ENCODE results near the gene TPCN1. TPM values are rescaled to one million over a fixed set of nuclear protein-coding genes. Genes with fewer than 3 reads are reported as not detected.

Gene TPCN1
- total RNA-seq, 1 experiment from 2014 or later, result 32.7 TPM

DNA sequence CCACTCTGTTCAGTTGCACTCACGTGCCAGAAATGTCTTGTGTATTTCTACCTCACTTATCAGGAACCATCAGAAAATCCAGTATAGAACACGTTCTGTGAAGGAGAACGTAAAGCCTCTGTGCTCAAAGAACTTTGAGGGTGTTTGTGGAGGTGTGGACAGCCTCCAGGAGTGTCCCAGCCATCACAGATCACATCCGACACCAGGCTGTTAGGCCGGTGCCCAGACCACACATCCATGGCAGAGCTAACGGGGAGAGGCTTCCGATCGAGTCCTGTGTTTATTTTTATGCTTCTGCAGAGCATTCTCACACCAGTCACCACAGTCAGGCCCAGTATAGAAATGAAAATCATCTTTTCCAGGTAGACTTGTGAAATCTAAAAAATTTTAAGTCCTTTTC is 53.6 kb downstream of the TPCN1 start:
- no peak for ATAC-seq
- Mint-ChIP-seq H3K27ac (peak overlapping the region; percentile 60), H3K4me1 (no peaks in the 10 kb centered on the region), H3K36me3 (peaks cover 14% of the 10 kb centered on the region), H3K9me3 (no peaks in the 10 kb centered on the region), H3K4me3 (no peak overlapping the region), H3K27me3 (ENCODE audit: low read depth) (no peaks in the 10 kb centered on the region)
- ChIA-PET POLR2A (no interaction called here), CTCF (interaction anchor here (1.2 kb wide), 1 partner anchor 151 kb away, joined by 3 read pairs; no protein-coding TSS in a partner anchor)
- no peak for DNase-seq (ENCODE audit: low spot score)
- TF ChIP-seq ZBTB21 (CRISPR knock-in tag; IDR thresholded peaks at IDR 0.05; ENCODE audit: borderline replicate concordance) (no peak), EMX1 (CRISPR knock-in tag; IDR thresholded peaks at IDR 0.05) (no peak), ZNF416 (CRISPR knock-in tag; IDR thresholded peaks at IDR 0.05) (no peak), FOXJ3 (CRISPR knock-in tag; IDR thresholded peaks at IDR 0.05; ENCODE audit: borderline replicate concordance) (no peak), JAZF1 (CRISPR knock-in tag; IDR thresholded peaks at IDR 0.05) (no peak), ELF4 (CRISPR knock-in tag; IDR thresholded peaks at IDR 0.05; ENCODE audit: low read depth) (no peak), NR2C2 (CRISPR knock-in tag; IDR thresholded peaks at IDR 0.05) (no peak)
- TF ChIP-seq, protein P1, sequence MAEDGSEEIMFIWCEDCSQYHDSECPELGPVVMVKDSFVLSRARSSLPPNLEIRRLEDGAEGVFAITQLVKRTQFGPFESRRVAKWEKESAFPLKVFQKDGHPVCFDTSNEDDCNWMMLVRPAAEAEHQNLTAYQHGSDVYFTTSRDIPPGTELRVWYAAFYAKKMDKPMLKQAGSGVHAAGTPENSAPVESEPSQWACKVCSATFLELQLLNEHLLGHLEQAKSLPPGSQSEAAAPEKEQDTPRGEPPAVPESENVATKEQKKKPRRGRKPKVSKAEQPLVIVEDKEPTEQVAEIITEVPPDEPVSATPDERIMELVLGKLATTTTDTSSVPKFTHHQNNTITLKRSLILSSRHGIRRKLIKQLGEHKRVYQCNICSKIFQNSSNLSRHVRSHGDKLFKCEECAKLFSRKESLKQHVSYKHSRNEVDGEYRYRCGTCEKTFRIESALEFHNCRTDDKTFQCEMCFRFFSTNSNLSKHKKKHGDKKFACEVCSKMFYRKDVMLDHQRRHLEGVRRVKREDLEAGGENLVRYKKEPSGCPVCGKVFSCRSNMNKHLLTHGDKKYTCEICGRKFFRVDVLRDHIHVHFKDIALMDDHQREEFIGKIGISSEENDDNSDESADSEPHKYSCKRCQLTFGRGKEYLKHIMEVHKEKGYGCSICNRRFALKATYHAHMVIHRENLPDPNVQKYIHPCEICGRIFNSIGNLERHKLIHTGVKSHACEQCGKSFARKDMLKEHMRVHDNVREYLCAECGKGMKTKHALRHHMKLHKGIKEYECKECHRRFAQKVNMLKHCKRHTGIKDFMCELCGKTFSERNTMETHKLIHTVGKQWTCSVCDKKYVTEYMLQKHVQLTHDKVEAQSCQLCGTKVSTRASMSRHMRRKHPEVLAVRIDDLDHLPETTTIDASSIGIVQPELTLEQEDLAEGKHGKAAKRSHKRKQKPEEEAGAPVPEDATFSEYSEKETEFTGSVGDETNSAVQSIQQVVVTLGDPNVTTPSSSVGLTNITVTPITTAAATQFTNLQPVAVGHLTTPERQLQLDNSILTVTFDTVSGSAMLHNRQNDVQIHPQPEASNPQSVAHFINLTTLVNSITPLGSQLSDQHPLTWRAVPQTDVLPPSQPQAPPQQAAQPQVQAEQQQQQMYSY (CRISPR knock-in tag; IDR thresholded peaks at IDR 0.05), result no peak
- TF ChIP-seq, protein P2, sequence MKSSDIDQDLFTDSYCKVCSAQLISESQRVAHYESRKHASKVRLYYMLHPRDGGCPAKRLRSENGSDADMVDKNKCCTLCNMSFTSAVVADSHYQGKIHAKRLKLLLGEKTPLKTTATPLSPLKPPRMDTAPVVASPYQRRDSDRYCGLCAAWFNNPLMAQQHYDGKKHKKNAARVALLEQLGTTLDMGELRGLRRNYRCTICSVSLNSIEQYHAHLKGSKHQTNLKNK (CRISPR knock-in tag; IDR thresholded peaks at IDR 0.05), result no peak
- TF ChIP-seq, protein P3, sequence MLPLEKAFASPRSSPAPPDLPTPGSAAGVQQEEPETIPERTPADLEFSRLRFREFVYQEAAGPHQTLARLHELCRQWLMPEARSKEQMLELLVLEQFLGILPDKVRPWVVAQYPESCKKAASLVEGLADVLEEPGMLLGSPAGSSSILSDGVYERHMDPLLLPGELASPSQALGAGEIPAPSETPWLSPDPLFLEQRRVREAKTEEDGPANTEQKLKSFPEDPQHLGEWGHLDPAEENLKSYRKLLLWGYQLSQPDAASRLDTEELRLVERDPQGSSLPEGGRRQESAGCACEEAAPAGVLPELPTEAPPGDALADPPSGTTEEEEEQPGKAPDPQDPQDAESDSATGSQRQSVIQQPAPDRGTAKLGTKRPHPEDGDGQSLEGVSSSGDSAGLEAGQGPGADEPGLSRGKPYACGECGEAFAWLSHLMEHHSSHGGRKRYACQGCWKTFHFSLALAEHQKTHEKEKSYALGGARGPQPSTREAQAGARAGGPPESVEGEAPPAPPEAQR (CRISPR knock-in tag; IDR thresholded peaks at IDR 0.05), result no peak
- TF ChIP-seq, protein P4, sequence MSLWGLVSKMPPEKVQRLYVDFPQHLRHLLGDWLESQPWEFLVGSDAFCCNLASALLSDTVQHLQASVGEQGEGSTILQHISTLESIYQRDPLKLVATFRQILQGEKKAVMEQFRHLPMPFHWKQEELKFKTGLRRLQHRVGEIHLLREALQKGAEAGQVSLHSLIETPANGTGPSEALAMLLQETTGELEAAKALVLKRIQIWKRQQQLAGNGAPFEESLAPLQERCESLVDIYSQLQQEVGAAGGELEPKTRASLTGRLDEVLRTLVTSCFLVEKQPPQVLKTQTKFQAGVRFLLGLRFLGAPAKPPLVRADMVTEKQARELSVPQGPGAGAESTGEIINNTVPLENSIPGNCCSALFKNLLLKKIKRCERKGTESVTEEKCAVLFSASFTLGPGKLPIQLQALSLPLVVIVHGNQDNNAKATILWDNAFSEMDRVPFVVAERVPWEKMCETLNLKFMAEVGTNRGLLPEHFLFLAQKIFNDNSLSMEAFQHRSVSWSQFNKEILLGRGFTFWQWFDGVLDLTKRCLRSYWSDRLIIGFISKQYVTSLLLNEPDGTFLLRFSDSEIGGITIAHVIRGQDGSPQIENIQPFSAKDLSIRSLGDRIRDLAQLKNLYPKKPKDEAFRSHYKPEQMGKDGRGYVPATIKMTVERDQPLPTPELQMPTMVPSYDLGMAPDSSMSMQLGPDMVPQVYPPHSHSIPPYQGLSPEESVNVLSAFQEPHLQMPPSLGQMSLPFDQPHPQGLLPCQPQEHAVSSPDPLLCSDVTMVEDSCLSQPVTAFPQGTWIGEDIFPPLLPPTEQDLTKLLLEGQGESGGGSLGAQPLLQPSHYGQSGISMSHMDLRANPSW (CRISPR knock-in tag; conservative IDR thresholded peaks at IDR 0.05; ENCODE audit: low read depth), result no peak

DNA sequence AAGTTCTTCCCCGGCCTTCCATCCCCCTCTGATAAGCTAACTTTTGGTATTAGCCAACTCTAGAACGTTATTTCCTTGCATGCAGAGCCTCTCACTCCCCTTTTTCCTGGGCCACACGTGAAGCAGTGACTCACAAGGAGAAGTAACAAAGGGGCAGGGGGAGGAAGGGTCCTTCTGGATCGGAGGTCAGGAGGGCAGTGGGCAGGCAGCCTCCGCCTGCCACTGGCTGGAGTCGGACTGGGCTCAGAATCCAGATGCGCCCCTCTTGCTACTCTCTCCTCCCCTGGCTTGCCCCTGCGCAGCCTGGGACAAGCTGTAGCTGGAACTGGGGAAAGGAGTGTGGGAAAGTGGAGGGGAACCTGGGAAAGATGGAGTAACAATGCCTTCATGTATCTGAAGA is 55.0 kb downstream of the TPCN1 start:
- ATAC-seq, result no peak
- Mint-ChIP-seq H3K36me3 (peaks cover 13% of the 10 kb centered on the region), H3K4me1 (no peaks in the 10 kb centered on the region), H3K27me3 (ENCODE audit: low read depth) (no peaks in the 10 kb centered on the region), H3K4me3 (no peak overlapping the region), H3K9me3 (no peaks in the 10 kb centered on the region), H3K27ac (0 out of 2 replicates have a peak overlapping the region, but pooled peaks have one; percentile 65)
- CTCF ChIA-PET, result no interaction called here
- DNase-seq (ENCODE audit: low spot score), result no peak
- TF ChIP-seq, protein P5, sequence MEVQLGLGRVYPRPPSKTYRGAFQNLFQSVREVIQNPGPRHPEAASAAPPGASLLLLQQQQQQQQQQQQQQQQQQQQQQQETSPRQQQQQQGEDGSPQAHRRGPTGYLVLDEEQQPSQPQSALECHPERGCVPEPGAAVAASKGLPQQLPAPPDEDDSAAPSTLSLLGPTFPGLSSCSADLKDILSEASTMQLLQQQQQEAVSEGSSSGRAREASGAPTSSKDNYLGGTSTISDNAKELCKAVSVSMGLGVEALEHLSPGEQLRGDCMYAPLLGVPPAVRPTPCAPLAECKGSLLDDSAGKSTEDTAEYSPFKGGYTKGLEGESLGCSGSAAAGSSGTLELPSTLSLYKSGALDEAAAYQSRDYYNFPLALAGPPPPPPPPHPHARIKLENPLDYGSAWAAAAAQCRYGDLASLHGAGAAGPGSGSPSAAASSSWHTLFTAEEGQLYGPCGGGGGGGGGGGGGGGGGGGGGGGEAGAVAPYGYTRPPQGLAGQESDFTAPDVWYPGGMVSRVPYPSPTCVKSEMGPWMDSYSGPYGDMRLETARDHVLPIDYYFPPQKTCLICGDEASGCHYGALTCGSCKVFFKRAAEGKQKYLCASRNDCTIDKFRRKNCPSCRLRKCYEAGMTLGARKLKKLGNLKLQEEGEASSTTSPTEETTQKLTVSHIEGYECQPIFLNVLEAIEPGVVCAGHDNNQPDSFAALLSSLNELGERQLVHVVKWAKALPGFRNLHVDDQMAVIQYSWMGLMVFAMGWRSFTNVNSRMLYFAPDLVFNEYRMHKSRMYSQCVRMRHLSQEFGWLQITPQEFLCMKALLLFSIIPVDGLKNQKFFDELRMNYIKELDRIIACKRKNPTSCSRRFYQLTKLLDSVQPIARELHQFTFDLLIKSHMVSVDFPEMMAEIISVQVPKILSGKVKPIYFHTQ (CRISPR knock-in tag; IDR thresholded peaks at IDR 0.05), result no peak
- no peak for TF ChIP-seq RELA (CRISPR knock-in tag; IDR thresholded peaks at IDR 0.05; ENCODE audit: borderline replicate concordance)
- POLR2A ChIA-PET, result no interaction called here
